Smooth muscle cell (in vitro differentiated cells): Measurements from ENCODE around the gene FBN1. TPM values are rescaled to one million over a fixed set of nuclear protein-coding genes. Genes with fewer than 3 reads are reported as not detected.

Experiments used
- DNase-seq: peaks from one replicate; lab custom pipeline; 2025; ENCODE audit not compliant: unreplicated experiment; lab: John Stamatoyannopoulos, UW
- H2AFZ ChIP-seq: fragments of 200-600 bp; sonication (generic); 2 replicates; pipeline ENCODE4 v1.6.0; 2016; ENCODE audit warnings: antibody characterized with exemption, low read depth, mild to moderate bottlenecking
- H3F3A ChIP-seq: fragments of 200-600 bp; sonication (generic); 2 replicates; pipeline ENCODE4 v1.6.0; 2017; ENCODE audit warnings: antibody characterized with exemption, low read depth
- H3K27ac ChIP-seq: fragments of 200-600 bp; sonication (generic); 2 replicates; pipeline ENCODE4 v1.5.1; 2016; ENCODE audit warnings: low read depth, mild to moderate bottlenecking
- H3K27me3 ChIP-seq: fragments of 200-600 bp; sonication (generic); 2 replicates; pipeline ENCODE4 v1.6.1; 2016; ENCODE audit warnings: low read depth, mild to moderate bottlenecking
- H3K36me3 ChIP-seq: fragments of 200-600 bp; sonication (generic); 2 replicates; pipeline ENCODE4 v1.5.1; 2016; ENCODE audit warnings: low read depth
- H3K4me1 ChIP-seq: fragments of 200-600 bp; sonication (generic); 2 replicates; pipeline ENCODE4 v1.5.1; 2016; ENCODE audit warnings: low read depth
- H3K4me2 ChIP-seq: fragments of 200-600 bp; sonication (generic); 2 replicates; pipeline ENCODE4 v1.6.0; 2016; ENCODE audit warnings: mild to moderate bottlenecking
- H3K4me3 ChIP-seq: fragments of 200-600 bp; sonication (generic); 2 replicates; pipeline ENCODE4 v1.5.1; 2016; ENCODE audit warnings: mild to moderate bottlenecking
- H3K79me2 ChIP-seq: fragments of 200-600 bp; sonication (generic); 2 replicates; pipeline ENCODE4 v1.6.0; 2016; ENCODE audit warnings: low read depth, mild to moderate bottlenecking
- H3K9ac ChIP-seq: fragments of 200-600 bp; sonication (generic); 2 replicates; pipeline ENCODE4 v1.6.0; 2016; ENCODE audit warnings: low read depth
- H3K9me3 ChIP-seq: fragments of 200-600 bp; sonication (generic); replicated peaks from 2 replicates; pipeline ENCODE4 v1.5.1; 2016; ENCODE audit warnings: low read depth
- H4K20me1 ChIP-seq: fragments of 200-600 bp; sonication (generic); 2 replicates; pipeline ENCODE4 v1.6.0; 2016; ENCODE audit warnings: low read depth
- WGBS: methylation state at CpG from one replicate; pipeline ENCODE4 v1.1.7; 2016; ENCODE audit warnings: low lambda C conversion rate; 5-methylcytosine and 5-hydroxymethylcytosine counted together
- polyA plus RNA-seq: library from polyadenylated mRNA; unstranded; fragments of >200 nt; fragmentation: Nextera tagmentation; extraction: Ambion mirVana; gene quantifications from 2 replicates; pipeline ENCODE4 v1.2.1, GENCODE V29; 2016
- total RNA-seq: library from RNA; depleted of rRNA; stranded (reverse); fragments of >200 nt; gene quantifications from 2 replicates; pipeline ENCODE4 v1.2.3, GENCODE V29; 2014
- TF ChIP-seq, protein P1 (sequence below): fragments of 200-600 bp; sonication (generic); IDR thresholded peaks from 2 replicates; pipeline ENCODE4 v1.5.1; 2017; ENCODE audit warnings: borderline replicate concordance, mild to moderate bottlenecking, antibody characterized with exemption; ENCODE audit not compliant: insufficient read depth, poor library complexity, severe bottlenecking

FBN1 gene
- total and polyA plus RNA-seq, 2 experiments from 2014 or later, result 137 to 330 TPM

GRCh38 chr15:48638963-48639362 lies 6.5 kb downstream of the FBN1 start:
- Histone ChIP-seq H3K9me3 (no peaks in the 10 kb centered on the region), H2AFZ (no peak overlapping the region), H3K27me3 (no peaks in the 10 kb centered on the region), H3K79me2 (peaks cover 70% of the 10 kb centered on the region), H3K36me3 (peaks cover 4% of the 10 kb centered on the region), H3K4me1 (peaks cover 39% of the 10 kb centered on the region), H3K9ac (no peak overlapping the region), H3K4me2 (peak overlapping the region; percentile 19), H3F3A (peaks cover 12% of the 10 kb centered on the region), H3K4me3 (no peak overlapping the region), H4K20me1 (peaks cover 37% of the 10 kb centered on the region), H3K27ac (peak overlapping the region; percentile 4)
- WGBS, result 83% methylated on average over 2 of the region's 2 CpGs
- DNase-seq, result no peak
- TF ChIP-seq, protein P1, sequence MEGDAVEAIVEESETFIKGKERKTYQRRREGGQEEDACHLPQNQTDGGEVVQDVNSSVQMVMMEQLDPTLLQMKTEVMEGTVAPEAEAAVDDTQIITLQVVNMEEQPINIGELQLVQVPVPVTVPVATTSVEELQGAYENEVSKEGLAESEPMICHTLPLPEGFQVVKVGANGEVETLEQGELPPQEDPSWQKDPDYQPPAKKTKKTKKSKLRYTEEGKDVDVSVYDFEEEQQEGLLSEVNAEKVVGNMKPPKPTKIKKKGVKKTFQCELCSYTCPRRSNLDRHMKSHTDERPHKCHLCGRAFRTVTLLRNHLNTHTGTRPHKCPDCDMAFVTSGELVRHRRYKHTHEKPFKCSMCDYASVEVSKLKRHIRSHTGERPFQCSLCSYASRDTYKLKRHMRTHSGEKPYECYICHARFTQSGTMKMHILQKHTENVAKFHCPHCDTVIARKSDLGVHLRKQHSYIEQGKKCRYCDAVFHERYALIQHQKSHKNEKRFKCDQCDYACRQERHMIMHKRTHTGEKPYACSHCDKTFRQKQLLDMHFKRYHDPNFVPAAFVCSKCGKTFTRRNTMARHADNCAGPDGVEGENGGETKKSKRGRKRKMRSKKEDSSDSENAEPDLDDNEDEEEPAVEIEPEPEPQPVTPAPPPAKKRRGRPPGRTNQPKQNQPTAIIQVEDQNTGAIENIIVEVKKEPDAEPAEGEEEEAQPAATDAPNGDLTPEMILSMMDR, result no peak

DNA sequence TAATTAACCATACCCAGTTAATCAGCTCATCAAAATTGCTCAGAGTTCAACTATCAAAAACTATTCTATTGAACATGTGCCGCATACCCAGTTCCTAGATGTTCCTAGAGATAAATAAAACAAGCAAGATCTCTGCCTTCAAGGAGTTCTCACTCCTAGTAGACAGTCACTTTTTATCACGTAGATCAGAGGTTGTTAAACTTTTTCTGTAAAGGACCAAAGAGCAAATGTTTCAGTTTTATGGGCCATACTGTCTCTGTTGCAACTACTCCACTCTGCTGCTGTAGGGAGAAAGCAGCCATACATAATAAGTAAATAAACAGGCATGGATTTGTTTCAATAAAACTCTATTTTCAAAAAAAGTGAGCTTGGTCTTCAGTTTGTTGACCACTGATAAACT lies 7.9 kb downstream of the FBN1 start:
- peaks cover 23% of the 10 kb centered on the region for H4K20me1 ChIP-seq
- DNase-seq, result no peak
- H3K36me3 ChIP-seq, result peaks cover 4% of the 10 kb centered on the region
- H3K9me3 ChIP-seq, result no peaks in the 10 kb centered on the region
- H3K27ac ChIP-seq, result peak overlapping the region; percentile 86
- TF ChIP-seq, protein P1, result no peak
- H3K79me2 ChIP-seq, result peaks cover 70% of the 10 kb centered on the region
- no peak overlapping the region for H2AFZ ChIP-seq
- peaks cover 19% of the 10 kb centered on the region for H3F3A ChIP-seq
- 68% methylated on average over 2 of the region's 2 CpGs for WGBS
- no peak overlapping the region for H3K4me2 ChIP-seq
- no peaks in the 10 kb centered on the region for H3K27me3 ChIP-seq
- H3K4me1 ChIP-seq, result peaks cover 34% of the 10 kb centered on the region
- H3K9ac ChIP-seq, result no peak overlapping the region
- no peak overlapping the region for H3K4me3 ChIP-seq

GRCh38 chr15:48636511-48636910 lies 9.0 kb downstream of the FBN1 start:
- peak overlapping the region; percentile 86 for H3K27ac ChIP-seq
- peaks cover 12% of the 10 kb centered on the region for H4K20me1 ChIP-seq
- DNase-seq, result no peak
- peaks cover 4% of the 10 kb centered on the region for H3K36me3 ChIP-seq
- no peaks in the 10 kb centered on the region for H3K27me3 ChIP-seq
- no peak overlapping the region for H3K4me3 ChIP-seq
- H3F3A ChIP-seq, result peaks cover 19% of the 10 kb centered on the region
- H3K4me2 ChIP-seq, result peak overlapping the region; percentile 61
- H3K9ac ChIP-seq, result no peak overlapping the region
- H3K4me1 ChIP-seq, result peaks cover 32% of the 10 kb centered on the region
- WGBS, result 64% methylated on average over 5 of the region's 5 CpGs
- peaks cover 68% of the 10 kb centered on the region for H3K79me2 ChIP-seq
- TF ChIP-seq, protein P1, result no peak
- no peaks in the 10 kb centered on the region for H3K9me3 ChIP-seq
- no peak overlapping the region for H2AFZ ChIP-seq

DNA sequence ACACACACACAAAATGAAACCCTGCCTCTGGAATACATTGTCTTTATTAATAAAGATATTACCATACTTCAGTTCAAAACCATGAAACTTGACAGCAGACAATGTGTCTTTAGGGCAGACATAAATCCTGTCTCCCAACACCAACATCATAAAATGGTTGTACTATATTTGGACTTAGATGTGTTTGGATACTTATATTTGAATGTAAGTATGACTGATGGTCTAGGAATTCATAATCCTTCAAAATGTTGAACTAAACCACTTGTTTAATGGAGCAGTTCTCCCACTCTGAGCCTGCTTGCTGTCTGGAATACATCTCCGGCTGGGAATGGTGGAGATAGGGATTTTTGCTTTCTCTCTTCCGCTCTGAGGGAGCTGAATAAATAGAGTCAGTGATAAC lies 10.6 kb downstream of the FBN1 start:
- Histone ChIP-seq H3K4me2 (peak overlapping the region; percentile 61), H3K4me3 (no peak overlapping the region), H3K36me3 (no peaks in the 10 kb centered on the region), H4K20me1 (no peaks in the 10 kb centered on the region), H3K27me3 (no peaks in the 10 kb centered on the region), H3K9ac (peak overlapping the region; percentile 42), H3K4me1 (peaks cover 36% of the 10 kb centered on the region), H2AFZ (no peak overlapping the region), H3F3A (peaks cover 19% of the 10 kb centered on the region), H3K9me3 (no peaks in the 10 kb centered on the region), H3K79me2 (peaks cover 68% of the 10 kb centered on the region), H3K27ac (peak overlapping the region; percentile 86)
- DNase-seq, result no peak
- 10% methylated on average over 2 of the region's 2 CpGs for WGBS
- TF ChIP-seq, protein P1, result no peak
